ENCODE measurements around the gene CXCR4.

CXCR4 gene

DNA sequence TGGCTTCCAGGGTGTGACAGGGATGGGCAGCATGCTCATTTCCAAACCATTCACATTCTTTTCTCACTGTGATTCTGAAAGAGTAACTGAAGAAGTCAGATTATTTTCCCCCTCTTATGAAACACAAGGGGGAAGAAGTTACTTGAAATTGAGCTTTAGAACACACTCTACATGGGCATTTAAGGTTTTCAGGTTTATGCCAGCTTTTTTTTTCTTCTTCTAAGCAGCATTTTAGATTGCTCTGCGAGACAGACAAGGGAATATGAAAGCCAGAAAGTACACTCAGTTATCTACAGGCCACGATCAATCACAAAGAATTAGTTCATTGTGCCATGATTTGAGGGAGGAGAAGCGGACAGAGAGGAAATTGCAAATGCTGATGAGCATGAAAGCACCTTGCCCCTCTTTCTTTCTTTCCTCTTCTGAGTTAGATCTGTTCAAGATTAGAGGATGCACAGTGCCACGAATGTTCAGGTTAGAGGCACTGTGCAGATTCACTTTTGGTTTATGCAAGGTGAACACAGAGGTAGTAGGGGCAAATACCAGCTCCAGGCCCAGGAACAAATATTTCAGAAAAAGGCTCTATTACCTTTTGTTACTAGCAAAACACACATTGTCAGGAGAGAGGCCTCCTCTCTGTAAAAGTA, 49.2 kb downstream of the CXCR4 start:
- DNase-seq = no peak

GRCh38 chr2:136067897-136068580, 49.9 kb downstream of the CXCR4 start:
- no peak for DNase-seq

GRCh38 chr2:136067459-136067858, 50.5 kb downstream of the CXCR4 start:
- no peak for DNase-seq

- no peak for DNase-seq
Observed at GRCh38 chr2:136065907-136066306, 52.0 kb downstream of the CXCR4 start.

DNA sequence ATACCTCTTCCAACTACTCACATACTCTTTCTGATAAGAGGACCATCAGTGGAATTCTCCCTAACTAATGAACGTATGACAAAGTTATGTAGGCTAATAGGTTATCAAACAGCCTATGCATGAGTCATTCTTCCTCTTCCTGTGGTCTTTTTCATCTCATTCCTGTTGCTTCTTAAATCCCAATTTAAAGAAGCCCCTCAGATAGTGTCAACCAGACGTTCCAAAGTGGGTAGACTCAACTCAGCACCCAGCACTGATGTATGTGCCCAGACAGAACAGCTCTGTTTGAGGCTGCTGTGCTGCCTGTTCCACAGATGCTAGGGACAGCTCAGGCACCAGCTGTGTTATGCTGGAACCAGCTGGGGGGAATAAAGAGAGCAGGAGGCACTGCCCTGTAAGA, 52.6 kb downstream of the CXCR4 start:
- no peak for DNase-seq

All from EL (cell line).